Stimulated activated CD4-positive, alpha-beta T cell treated with anti-CD3 and anti-CD28 coated beads, Interleukin-2, amount 100 ng/mL, for 4 hours (primary cell): Measurements from ENCODE around the gene RAB5A.
"Not testable (repeated sequence)": the region's sequence is repeated elsewhere in the genome, so short reads cannot be mapped to it uniquely, and the experiment has no call there.

Source experiments
- DNase-seq: peaks from one replicate; pipeline ENCODE4 v3.0.0-alpha.2; 2020; ENCODE audit warnings: low read depth

The RAB5A gene

GRCh38 chr3:20028905-20029331 lies 82.0 kb downstream of the RAB5A start:
- DNase-seq: no peak

GRCh38 chr3:20031939-20032338 lies 85.0 kb downstream of the RAB5A start:
- DNase-seq: not testable (repeated sequence)
